ENCODE measurements around the gene BSN.

Gene BSN

DNA sequence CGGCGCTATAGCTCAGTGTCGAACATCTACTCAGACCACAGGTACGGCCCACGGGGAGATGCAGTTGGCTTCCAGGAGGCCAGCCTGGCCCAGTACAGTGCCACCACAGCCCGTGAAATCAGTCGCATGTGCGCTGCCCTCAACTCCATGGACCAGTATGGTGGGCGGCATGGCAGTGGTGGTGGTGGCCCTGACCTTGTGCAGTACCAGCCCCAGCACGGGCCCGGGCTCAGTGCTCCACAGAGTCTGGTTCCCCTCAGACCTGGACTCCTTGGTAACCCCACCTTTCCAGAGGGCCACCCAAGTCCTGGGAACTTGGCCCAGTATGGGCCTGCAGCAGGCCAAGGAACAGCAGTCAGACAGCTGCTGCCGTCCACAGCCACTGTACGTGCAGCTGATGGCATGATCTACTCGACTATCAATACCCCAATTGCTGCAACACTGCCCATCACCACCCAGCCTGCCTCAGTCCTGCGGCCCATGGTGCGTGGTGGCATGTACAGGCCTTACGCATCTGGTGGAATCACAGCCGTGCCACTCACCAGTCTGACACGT is 101.5 kb downstream of the BSN start:
- no peak for DNase-seq

DNA sequence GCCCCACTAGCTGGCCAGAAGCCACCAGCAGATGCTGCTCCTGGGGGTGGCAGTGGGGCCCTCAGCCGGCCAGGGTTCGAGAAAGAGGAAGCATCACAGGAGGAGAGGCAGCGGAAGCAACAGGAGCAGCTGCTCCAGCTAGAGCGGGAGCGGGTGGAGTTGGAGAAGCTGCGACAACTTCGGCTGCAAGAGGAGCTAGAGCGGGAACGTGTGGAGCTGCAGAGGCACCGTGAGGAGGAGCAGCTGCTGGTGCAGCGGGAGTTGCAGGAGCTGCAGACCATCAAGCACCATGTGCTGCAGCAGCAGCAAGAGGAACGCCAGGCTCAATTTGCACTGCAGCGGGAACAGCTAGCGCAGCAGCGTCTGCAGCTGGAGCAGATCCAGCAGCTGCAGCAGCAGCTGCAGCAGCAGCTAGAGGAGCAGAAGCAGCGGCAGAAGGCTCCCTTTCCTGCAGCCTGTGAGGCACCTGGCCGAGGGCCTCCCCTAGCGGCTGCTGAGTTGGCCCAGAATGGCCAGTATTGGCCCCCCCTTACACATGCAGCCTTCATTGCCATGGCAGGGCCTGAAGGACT is 102.3 kb downstream of the BSN start:
- no peak for DNase-seq

DNA sequence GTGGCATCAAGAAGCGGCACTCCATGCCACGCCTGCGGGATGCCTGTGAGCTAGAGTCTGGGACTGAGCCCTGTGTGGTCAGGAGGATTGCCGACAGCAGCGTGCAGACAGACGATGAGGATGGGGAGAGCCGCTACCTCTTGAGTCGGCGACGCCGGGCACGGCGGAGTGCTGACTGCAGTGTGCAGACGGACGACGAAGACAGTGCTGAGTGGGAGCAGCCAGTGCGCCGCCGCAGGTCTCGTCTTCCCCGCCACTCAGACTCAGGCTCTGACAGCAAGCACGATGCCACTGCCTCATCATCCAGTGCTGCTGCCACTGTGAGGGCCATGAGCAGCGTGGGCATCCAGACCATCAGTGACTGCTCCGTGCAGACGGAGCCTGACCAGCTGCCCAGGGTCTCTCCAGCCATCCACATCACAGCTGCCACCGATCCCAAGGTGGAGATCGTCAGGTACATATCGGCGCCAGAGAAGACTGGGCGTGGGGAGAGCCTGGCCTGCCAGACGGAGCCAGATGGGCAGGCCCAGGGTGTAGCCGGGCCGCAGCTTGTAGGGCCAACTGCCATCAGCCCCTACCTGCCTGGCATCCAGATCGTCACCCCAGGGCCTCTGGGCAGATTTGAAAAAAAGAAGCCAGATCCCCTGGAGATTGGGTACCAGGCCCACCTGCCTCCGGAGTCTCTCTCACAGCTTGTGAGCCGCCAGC is 103.1 kb downstream of the BSN start:
- no peak for DNase-seq

DNA sequence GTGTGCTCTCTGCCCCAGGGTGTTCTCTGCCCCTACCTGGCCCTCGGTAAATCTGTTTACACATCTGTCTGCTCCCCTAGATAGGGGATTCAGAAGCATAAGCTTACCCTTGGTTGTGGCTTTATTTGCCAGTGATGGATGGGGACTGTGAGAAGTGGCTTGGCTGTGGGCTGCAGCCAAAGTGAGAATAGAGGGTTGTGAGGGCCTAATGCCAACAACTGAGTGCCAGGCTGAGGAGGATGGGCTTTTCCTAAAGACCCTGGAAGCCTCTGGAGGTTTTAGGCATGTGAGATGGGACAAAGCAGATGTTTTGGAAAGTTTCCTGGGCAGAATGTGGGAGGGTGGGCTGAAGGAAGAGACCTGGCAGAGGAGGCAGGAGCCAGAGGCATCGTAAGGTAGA is 104.4 kb downstream of the BSN start:
- no peak for DNase-seq

DNA sequence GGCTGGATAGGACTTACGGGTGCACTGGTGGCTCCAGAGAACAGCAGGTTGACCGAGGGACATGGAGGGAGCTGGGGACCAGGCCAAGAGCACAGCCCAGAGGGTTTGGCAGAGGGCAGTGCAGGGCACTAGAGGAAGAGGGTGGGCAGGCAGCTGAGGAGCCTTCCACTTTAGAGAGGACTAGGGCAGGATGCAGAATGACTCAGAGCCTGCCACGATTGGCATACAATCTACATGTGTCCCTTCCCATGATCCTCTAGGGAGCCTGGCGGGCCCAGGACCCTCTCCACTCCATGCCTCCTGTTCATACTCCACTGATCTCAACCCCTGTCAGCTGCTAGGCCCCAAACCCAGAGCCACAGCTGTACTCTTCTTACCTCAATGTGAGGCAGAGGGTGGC is 105.5 kb downstream of the BSN start:
- DNase-seq: no peak

DNA sequence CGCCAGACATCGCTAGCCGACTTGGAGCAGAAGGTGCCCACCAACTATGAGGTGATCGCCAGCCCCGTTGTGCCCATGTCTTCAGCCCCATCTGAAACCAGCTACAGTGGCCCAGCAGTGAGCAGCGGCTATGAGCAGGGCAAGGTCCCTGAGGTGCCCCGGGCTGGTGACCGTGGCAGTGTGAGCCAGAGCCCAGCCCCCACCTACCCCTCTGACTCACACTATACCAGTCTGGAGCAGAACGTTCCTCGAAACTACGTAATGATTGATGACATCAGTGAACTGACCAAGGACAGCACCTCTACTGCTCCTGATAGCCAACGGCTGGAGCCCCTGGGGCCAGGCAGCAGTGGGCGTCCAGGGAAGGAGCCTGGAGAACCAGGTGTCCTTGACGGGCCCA is 107.0 kb downstream of the BSN start:
- no peak for DNase-seq

DNA sequence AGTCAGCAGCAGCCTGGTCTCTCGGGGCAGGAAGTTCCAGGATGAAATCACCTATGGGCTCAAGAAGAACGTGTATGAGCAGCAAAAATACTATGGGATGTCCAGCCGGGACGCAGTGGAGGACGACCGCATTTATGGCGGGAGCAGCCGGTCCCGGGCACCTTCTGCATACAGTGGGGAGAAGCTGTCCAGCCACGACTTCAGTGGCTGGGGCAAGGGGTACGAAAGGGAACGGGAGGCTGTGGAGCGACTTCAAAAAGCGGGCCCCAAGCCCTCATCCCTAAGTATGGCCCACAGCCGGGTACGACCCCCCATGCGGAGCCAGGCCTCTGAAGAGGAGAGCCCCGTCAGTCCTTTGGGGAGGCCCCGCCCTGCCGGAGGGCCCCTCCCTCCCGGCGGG is 107.7 kb downstream of the BSN start:
- DNase-seq: no peak

DNA sequence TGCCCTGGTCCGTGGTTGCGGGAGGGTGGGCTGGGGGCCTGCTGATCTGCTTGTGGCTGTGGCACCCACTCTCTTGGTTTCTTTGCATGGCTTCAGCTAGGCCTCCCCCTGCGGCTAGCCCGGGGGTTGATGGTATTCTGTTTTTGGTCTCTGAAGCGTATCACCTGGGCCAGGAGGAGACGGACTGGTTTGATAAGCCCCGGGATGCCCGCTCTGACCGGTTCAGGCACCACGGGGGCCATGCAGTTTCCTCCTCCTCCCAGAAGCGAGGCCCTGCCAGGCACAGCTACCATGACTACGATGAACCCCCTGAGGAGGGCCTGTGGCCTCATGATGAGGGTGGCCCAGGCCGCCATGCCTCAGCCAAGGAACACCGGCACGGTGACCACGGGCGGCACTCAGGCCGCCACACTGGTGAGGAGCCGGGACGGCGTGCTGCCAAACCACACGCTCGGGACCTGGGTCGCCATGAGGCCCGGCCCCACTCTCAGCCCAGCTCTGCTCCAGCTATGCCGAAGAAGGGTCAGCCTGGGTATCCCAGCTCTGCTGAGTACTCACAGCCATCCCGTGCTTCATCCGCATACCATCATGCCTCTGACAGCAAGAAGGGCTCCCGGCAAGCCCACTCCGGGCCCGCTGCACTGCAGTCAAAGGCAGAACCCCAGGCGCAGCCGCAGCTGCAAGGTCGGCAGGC is 108.6 kb downstream of the BSN start:
- DNase-seq: no peak

DNA sequence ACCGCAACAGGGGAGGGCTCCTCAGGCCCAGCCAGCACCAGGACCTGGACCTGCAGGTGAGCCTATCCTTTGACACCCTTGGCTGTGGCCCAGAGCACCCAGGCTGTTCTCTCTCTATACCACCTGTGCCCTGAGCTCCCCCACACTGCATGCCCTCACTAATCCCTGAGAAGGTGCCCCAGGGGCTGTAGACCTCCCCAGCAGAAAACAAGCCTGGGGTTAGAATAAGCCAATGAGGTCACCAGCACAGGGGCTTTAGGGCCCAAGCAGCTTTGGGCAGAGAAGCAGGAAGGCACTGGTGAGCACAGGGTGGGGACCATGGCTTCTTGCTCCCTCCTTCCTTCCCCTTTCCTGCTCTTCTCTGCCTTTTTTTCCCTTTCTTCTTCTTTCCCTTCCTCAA is 109.6 kb downstream of the BSN start:
- DNase-seq: no peak

DNA sequence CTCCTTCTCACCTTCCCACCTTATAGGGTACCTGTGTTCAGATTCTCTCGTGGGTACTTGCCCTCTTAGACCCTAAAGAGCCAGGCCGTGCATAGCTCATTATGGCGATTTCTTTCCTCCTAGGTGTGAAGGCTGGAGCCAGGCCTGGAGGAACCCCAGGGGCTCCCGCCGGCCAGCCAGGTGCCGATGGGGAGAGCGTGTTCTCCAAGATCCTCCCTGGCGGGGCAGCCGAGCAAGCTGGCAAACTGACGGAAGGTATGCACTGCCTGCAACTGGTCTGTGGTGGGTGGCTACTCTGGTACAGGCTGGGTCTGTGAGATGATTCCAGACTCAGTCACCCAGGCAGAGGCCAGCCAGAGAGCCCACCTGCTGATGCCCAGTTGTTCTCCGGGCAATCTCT is 110.0 kb downstream of the BSN start:
- no peak for DNase-seq

DNA sequence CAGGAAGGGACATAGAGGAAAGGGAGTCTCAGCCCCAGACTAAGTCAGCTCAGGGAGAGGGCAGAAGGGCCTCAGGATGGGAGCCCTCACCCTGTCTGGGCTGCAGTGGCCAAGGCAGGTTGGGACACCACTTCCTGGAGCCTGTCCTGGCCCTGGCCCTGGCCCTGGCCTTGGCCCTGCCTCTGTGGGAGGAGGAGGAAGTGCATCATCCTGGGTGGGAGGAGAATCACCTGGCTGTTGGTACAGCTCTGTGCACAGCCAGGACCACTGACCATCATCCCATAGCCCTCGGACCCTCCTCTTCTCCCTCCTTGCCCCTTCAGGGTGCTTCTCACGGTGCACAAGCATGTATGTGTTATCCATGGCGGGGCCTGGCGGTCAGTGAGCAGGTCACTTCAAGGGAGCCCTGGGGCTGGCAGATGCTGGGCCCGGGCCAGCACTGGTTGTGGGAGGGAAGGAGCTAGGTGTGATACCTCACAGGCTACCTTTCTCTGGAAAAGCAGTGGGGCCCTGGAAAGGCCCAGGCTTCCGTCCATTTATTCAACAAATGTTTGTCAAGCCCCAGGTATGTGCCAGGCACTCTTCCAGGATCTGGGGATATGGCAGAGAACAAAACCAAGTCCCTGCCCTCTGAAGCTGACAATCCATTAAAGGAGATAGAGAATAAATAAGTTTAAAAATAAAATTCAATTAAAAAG is 111.7 kb downstream of the BSN start:
- no peak for DNase-seq

DNA sequence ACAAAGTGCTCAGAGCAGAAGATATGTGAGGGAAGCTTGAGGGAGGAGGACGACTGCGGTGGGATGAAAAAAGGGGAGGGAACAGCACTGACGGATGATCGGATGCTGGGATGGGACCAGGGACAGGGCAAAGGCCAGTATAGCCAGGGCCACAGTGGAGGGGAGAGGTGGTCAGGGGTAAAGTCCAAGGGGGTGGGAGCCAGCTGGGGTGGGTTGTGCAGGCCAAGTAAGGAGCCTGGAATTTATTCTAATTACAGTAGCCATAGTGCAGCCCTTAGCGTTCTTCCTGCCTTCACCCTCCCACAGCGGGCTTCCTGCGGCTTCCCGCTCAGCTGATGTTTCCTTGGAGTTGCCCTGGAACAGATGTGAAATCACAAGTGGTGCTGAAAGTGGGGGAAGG is 112.3 kb downstream of the BSN start:
- DNase-seq: no peak

DNA sequence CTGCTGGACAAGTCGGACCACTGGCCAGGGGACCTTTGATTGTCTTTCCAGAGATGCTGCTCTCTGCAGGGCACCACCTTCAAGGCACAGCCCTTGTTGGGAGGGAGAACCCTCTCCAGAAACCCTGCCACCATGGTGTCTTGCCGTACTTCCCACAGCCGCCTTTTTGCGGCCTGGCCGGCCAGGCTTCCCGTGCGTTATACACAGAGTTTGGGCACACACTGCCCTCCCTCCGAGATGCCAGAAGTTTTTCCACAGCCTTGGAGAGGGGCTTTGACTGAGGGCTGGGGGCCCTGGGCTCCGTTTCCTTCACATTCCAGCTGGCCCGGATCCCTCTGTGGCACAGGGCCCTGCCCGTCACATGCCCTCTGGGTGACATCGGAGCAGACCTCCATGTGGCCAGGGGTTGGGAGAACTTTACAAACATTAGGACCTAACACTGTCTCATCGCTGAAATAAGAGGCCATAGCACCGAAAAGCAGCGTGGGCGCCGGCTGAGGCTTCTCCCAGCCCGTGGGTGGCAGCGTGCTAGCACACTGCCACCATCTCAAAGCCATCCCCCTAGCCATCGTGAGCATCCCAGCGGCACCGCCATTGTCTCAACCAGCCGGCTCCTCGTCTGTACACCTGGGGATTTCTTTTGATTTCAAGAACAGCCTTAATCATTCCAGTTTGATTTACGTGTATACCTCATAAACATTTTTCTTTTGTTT is 113.6 kb downstream of the BSN start:
- no peak for DNase-seq

DNA sequence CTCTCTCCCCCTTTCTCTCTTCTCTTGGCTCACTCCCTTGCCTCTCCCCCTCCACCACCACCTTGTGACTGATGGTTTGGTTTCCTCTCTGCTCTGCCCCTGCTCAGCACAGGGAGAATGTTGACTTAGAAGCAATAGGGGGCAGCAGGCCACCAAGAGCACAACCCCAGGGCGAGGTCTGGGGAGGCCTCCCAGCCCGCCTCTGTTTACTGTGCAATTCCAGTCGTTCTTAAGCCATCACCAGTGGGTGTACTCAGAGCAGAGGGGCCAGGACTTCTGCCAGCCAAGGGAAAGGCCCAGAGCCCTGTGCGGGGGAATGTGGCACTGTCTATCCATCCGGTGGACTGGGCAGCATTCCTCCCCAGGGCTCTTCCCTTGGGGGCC is 114.1 kb downstream of the BSN start:
- DNase-seq: no peak

DNA sequence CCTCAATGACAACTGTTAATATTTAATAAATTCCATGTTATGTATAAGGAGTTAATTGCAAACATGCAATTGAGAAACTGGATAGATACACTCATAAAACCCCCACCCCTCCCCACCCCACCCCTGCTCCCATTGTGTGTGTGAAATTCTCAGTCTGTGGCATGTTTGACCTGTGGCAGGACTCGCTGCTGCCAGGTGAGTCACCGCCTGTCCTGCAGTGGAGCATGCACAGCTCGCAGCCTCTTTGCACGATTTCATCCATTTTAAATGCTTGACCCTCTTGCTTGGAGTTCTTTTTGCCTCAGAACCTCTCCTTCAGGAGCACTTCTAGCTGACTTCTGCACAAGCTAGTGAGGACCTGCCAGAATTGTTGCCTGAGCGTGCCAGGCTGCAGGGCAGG is 114.6 kb downstream of the BSN start:
- DNase-seq: no peak

DNA sequence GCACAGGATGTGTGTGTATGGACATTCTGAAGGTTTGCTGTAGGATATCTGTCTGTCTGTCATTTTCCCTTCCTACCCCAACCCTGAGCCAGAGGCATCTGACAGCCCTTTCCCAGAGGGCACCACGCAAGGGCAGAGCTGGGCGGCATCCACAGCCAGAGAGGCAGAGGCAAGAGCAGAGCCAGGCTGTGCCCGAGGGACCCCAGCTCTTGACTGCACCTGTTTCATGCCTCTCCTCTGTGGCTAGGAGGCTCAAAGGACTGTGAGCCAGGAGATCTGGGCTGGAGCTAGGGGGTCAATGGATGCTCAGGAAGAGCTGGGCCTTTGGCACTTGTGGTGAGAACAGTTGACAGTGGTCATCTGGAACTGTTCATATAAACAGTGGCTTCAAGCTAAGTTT is 115.1 kb downstream of the BSN start:
- no peak for DNase-seq

DNA sequence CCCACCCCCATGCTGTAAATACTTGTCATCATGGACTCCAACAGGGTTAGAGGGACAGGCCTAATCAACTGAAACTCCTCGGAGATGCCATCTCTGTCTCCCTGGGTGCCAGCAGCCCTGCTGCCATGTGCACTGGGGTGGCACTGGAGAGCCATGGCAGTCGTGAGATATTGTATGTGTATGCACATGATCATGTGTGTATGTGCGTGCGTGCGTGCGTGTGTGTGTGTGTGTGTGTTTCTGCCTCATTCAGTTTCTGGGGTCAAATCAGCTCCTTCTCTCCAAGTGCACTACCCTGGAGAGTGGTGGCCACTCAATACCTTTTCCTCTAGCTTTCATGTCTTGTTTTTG is 116.6 kb downstream of the BSN start:
- no peak for DNase-seq

DNA sequence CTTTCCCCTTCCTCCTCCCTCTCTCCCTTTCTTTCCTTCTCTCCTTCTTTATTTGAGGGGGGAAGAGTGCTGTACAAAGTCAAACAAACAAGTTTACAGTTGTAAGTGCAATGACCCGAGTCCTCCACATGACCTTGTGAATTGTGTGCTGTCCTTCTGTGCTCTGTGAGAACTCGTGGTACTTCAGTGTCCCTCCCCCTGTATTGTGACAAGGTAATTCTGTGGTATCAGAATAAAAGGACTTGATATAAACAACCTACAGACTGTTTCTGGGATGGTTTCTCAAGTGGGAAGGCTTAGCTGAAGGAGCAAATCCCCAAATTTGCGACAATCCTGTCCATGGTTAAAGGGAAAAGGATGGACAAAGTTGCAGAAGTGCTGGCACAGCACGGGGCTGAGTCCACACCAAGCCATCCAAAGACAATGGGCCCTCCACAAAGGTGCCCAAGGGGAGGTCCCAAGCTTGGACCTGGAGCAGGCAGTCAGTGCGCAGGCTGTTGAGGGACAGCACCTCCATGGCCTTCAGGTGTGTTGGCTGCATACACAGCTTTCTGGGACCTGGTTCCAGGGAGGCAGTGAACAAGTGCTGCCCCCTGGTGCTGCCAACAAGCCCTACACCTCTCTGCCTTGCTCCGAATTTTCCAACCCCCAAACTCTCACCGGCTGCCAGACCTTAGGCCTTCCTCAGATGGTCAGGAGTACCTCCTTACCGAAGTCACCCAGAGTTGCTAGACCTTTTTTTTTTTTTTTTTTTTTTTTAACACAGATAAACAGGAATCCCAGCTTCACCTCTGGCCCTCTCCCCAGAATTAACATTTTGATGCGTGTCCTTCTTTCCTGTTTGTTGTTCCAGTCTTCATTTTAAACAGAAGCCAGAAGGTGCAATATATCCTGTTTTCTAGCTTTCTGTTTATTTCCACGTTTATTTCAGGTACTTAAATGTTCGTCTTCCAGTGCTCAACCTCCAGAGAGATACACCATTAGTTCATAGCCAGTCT is 117.3 kb downstream of the BSN start:
- DNase-seq: no peak

DNA sequence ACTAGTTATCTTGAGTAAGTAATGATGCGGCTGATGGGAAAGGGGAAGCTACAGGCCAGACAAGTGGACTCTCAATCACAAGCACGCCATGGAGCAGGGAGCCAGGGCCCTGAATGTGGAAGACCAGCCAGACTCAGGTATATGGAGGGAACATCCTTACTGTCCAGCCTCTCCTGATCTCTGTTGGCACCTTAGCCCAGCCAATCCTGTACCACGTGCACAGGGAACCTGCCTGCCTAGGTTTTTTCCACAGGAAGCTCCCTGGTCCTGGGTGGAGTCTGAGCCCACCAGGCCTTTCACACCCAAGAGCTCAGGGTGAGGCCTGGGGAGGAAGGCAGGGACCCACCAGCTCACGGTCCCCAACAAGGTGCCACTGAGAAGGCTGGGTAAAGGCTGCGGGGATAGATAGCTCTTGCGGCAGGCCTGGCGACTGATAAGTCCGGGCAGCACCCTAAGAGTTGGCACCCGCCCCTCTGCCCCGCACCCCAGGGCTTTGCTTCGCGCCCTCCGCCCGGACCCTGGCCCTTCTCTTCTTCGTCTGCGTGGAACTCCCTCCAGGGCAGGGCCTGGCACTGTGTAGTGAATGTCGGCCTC is 118.9 kb downstream of the BSN start:
- no peak for DNase-seq

DNA sequence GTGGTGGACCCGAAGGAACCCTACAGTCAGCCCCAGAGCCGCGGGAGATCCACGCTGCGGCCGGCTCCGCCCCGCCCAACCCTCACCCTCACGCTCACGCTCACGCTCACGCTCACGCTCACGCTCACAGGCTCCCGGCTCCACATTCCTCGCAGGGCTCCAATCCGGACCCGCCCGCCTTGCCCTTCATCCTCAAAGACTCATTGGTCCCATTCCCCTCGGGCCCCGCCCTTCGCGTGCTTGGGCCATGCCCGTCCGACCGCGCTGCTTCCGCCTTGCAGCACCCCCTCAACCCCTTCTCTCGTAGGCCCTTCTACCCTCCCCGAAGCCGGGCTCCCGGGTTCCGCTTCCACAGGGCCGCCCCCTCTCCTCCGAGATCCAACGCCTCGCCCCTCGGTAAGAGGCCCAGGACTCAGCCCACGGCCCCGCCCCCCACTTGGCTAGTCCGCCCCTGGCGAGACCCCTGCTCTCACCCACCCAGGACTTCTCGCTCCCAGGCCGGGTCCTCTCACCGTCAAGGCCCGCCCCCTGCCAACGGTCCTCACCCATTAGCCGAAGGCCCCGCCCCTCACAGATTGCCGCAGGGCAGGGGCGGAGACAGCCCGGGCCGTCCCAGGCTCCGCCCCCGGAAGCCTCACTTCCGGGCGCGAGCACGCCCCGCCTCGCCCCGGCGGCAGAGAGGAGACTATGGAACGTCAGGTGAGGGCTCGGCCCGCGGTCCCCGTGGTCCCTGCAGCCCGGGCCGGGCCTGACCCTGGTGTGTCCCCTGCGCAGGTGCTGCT is 119.6 kb downstream of the BSN start, which contains the start of gene APEH:
Gene APEH, plus strand, starts transcription at position 637 of the 782 bp plus-strand sequence. Its CDS starts 51 bp downstream, at position 688.
- no peak for DNase-seq
